HG02840 (cell line): ENCODE results near the gene FUT3.

ENCODE experiments used
- ATAC-seq: cut with Tn5 transposase; IDR thresholded peaks from one replicate; pipeline ENCODE4 v1.9.1; 2021; ENCODE audit warnings: mild to moderate bottlenecking, moderate library complexity, moderate number of reproducible peaks; ENCODE audit not compliant: unreplicated experiment, low FRiP score

The FUT3 gene

GRCh38 chr19:5805462-5806132 lies 45.7 kb downstream of the FUT3 start:
- ATAC-seq, result no peak

- ATAC-seq, result no peak
Observed at GRCh38 chr19:5804516-5805461, 46.5 kb downstream of the FUT3 start, which contains the start of gene NRTN. Gene NRTN, plus strand, starts transcription at chr19:5805067. Its CDS starts 19,099 bp downstream, at chr19:5824166.

GRCh38 chr19:5803752-5804515 lies 47.3 kb downstream of the FUT3 start:
- ATAC-seq, result no peak

- ATAC-seq, result no peak
Observed at GRCh38 chr19:5803441-5803751, 47.9 kb downstream of the FUT3 start.

- ATAC-seq, result no peak
Observed at GRCh38 chr19:5801796-5802619, 49.2 kb downstream of the FUT3 start.

- no peak for ATAC-seq
Observed at GRCh38 chr19:5800361-5801270, 50.6 kb downstream of the FUT3 start.

GRCh38 chr19:5799247-5800241 lies 51.7 kb downstream of the FUT3 start:
- ATAC-seq, result no peak

- ATAC-seq, result no peak
Observed at GRCh38 chr19:5798244-5798643, 53.0 kb downstream of the FUT3 start.

GRCh38 chr19:5795382-5795919 lies 55.8 kb downstream of the FUT3 start:
- no peak for ATAC-seq

GRCh38 chr19:5793188-5793587 lies 58.1 kb downstream of the FUT3 start:
- ATAC-seq, result no peak
